ENCODE measurements around the gene TDRD6. TPM values are rescaled to one million over a fixed set of nuclear protein-coding genes. Genes with fewer than 3 reads are reported as not detected.

TDRD6 gene
- total RNA-seq, 1 experiment from 2014 or later: 0.70 TPM

GRCh38 chr6:46688117-46688965, 656 bp downstream of the TDRD6 start:
- DNase-seq (ENCODE audit: low spot score): no peak

- no peak for DNase-seq (ENCODE audit: low spot score)
Measured at GRCh38 chr6:46688966-46689335, 1.3 kb downstream of the TDRD6 start.

GRCh38 chr6:46689657-46690056, 2.0 kb downstream of the TDRD6 start:
- DNase-seq (ENCODE audit: low spot score): no peak

- no peak for DNase-seq (ENCODE audit: low spot score)
Measured at GRCh38 chr6:46690141-46690755, 2.6 kb downstream of the TDRD6 start.

- DNase-seq (ENCODE audit: low spot score): no peak
Measured at GRCh38 chr6:46690911-46691451, 3.3 kb downstream of the TDRD6 start.

GRCh38 chr6:46699970-46700369, 12.3 kb downstream of the TDRD6 start:
- DNase-seq (ENCODE audit: low spot score): no peak

GRCh38 chr6:46704562-46704961, 16.9 kb downstream of the TDRD6 start:
- no peak for DNase-seq (ENCODE audit: low spot score)

- DNase-seq (ENCODE audit: low spot score): no peak
Measured at GRCh38 chr6:46706464-46706863, 18.8 kb downstream of the TDRD6 start.

- no peak for DNase-seq (ENCODE audit: low spot score)
Measured at GRCh38 chr6:46711491-46711890, 23.8 kb downstream of the TDRD6 start.

- no peak for DNase-seq (ENCODE audit: low spot score)
Measured at GRCh38 chr6:46715141-46715540, 27.5 kb downstream of the TDRD6 start.

GRCh38 chr6:46719099-46719498, 31.4 kb downstream of the TDRD6 start:
- no peak for DNase-seq (ENCODE audit: low spot score)

GRCh38 chr6:46720401-46720800, 32.7 kb downstream of the TDRD6 start:
- no peak for DNase-seq (ENCODE audit: low spot score)

- DNase-seq (ENCODE audit: low spot score): no peak
Measured at GRCh38 chr6:46729787-46730326, 42.2 kb downstream of the TDRD6 start.

GRCh38 chr6:46730921-46731461, 43.3 kb downstream of the TDRD6 start:
- no peak for DNase-seq (ENCODE audit: low spot score)

- no peak for DNase-seq (ENCODE audit: low spot score)
Measured at GRCh38 chr6:46733341-46733801, 45.7 kb downstream of the TDRD6 start.

GRCh38 chr6:46734867-46735719, 47.4 kb downstream of the TDRD6 start, which contains the start of gene PLA2G7:
PLA2G7 (minus strand) TSS chr6:46735375; CDS start chr6:46722891, 12,484 bp downstream.
- DNase-seq (ENCODE audit: low spot score): no peak

- no peak for DNase-seq (ENCODE audit: low spot score)
Measured at GRCh38 chr6:46735720-46736031, 48.0 kb downstream of the TDRD6 start.

- no peak for DNase-seq (ENCODE audit: low spot score)
Measured at GRCh38 chr6:46736906-46737305, 49.2 kb downstream of the TDRD6 start.

GRCh38 chr6:46741482-46741881, 53.8 kb downstream of the TDRD6 start:
- DNase-seq (ENCODE audit: low spot score): no peak

GRCh38 chr6:46741910-46742309, 54.2 kb downstream of the TDRD6 start:
- DNase-seq (ENCODE audit: low spot score): no peak

GRCh38 chr6:46743425-46744158, 55.9 kb downstream of the TDRD6 start:
- no peak for DNase-seq (ENCODE audit: low spot score)
